ENCODE data around the gene MTG2.

Gene MTG2

DNA sequence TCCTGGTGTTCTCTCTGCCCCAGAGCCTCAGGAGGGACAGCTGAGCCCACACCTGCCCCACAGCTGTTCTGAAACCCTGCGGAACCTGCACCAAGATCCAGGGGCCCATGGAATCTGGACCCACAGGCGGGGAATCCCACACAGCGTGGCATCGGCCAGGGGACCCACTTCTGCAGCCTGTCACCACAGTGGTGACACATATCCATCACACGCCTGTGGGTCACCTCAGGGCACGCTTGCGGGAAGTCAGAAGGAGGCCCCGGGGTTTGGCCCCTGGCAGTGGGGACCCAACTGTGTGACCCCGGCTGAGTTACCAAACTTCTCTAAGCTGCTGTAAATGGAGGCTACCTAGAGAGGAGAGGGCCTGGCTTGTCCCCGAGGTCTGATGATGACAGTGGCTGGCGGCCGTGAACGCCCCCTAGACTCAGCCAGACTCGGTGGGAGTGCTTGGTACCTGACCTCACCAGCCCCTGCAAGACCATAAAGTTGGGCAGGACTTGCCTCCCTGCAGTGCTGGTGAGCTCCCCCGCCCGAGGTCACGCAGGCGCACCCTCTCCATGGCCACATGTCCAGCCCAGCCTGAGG is 39.5 kb downstream of the MTG2 start:
- no peaks in the 10 kb centered on the region for H3K9me3 ChIP-seq (ENCODE audit: control insufficient read depth, low read depth, low read length)
- no peak overlapping the region for H3K4me3 ChIP-seq (ENCODE audit: low read length)
- no peak overlapping the region for H3K27ac ChIP-seq (ENCODE audit: low read length)
- H3K4me1 ChIP-seq (ENCODE audit: control insufficient read depth, low read depth, low read length) = peaks cover 10% of the 10 kb centered on the region
- H3K9ac ChIP-seq (ENCODE audit: low read length) = no peak overlapping the region
- H3K36me3 ChIP-seq (ENCODE audit: control insufficient read depth, low read depth, low read length) = no peaks in the 10 kb centered on the region
- peaks cover 57% of the 10 kb centered on the region for H3K27me3 ChIP-seq (ENCODE audit: control insufficient read depth, insufficient read depth, low read length)

DNA sequence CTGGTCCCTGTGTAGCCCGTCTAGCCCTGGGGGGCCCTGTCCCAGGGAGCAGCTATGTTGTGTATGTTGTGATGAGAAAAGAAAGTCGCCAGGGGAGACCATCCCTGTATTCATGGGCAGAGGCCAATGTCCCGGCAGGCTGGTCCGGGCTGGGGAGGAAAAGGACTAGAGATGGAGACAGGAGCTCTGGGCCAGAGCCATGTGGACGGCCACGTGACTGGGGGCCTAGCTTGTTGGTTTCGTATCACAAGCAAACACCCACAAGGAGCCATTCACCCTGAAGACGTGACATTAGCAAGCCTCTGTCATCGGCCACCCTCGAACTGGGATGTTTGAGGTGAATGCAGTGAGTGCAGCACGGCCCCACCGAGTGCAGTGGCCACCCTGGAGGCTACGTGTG is 40.1 kb downstream of the MTG2 start:
- Histone ChIP-seq H3K27ac (ENCODE audit: low read length) (no peak overlapping the region), H3K36me3 (ENCODE audit: control insufficient read depth, low read depth, low read length) (no peaks in the 10 kb centered on the region), H3K9me3 (ENCODE audit: control insufficient read depth, low read depth, low read length) (no peaks in the 10 kb centered on the region), H3K4me1 (ENCODE audit: control insufficient read depth, low read depth, low read length) (peaks cover 10% of the 10 kb centered on the region), H3K9ac (ENCODE audit: low read length) (no peak overlapping the region), H3K4me3 (ENCODE audit: low read length) (no peak overlapping the region), H3K27me3 (ENCODE audit: control insufficient read depth, insufficient read depth, low read length) (peaks cover 51% of the 10 kb centered on the region)

- no peak overlapping the region for H3K27ac ChIP-seq (ENCODE audit: low read length)
- H3K27me3 ChIP-seq (ENCODE audit: control insufficient read depth, insufficient read depth, low read length) = peaks cover 45% of the 10 kb centered on the region
- no peak overlapping the region for H3K9ac ChIP-seq (ENCODE audit: low read length)
- H3K4me3 ChIP-seq (ENCODE audit: low read length) = no peak overlapping the region
- H3K9me3 ChIP-seq (ENCODE audit: control insufficient read depth, low read depth, low read length) = no peaks in the 10 kb centered on the region
- H3K36me3 ChIP-seq (ENCODE audit: control insufficient read depth, low read depth, low read length) = no peaks in the 10 kb centered on the region
- H3K4me1 ChIP-seq (ENCODE audit: control insufficient read depth, low read depth, low read length) = peaks cover 7% of the 10 kb centered on the region
Measured at GRCh38 chr20:62223571-62223970, 40.7 kb downstream of the MTG2 start.

DNA sequence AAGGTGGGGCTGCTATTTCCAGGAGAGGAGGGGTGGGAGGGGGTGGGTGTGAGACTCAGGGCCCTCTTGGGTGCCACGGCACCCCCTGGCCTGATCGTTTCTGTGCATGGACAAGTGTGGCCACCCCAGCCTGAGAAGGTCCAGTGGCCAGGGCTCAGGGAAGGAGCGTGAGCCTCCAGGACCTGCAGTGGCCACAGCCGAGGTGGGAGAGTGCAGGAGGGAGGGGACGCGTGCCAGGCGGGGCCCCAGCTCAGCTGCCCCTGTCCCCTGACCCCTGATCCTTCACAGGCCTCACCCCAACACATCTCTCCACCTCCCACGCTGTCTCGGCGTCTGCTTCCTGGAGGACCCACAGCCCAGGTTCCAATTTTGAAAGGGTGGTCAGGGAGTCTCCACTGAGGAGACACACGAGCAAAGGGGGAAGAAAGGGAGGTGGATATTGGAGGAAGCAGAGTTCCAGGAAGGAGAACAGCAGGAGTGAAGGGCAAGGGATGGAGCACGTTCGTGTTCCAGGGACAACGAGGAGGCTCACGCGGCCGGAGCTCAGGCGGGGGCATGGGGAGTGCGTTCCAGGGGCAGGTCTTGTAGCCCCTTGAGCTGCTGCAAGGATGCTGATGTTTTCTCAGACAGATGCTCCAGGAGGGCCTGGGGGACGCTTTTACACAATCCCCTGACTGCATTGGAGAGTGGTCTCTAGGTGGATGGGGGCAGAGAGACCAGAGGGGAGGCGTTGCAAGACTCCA is 41.5 kb downstream of the MTG2 start:
- H3K27ac ChIP-seq (ENCODE audit: low read length) = no peak overlapping the region
- no peaks in the 10 kb centered on the region for H3K9me3 ChIP-seq (ENCODE audit: control insufficient read depth, low read depth, low read length)
- peaks cover 38% of the 10 kb centered on the region for H3K27me3 ChIP-seq (ENCODE audit: control insufficient read depth, insufficient read depth, low read length)
- peaks cover 4% of the 10 kb centered on the region for H3K4me1 ChIP-seq (ENCODE audit: control insufficient read depth, low read depth, low read length)
- no peak overlapping the region for H3K4me3 ChIP-seq (ENCODE audit: low read length)
- no peak overlapping the region for H3K9ac ChIP-seq (ENCODE audit: low read length)
- no peaks in the 10 kb centered on the region for H3K36me3 ChIP-seq (ENCODE audit: control insufficient read depth, low read depth, low read length)

- H3K27ac ChIP-seq (ENCODE audit: low read length) = no peak overlapping the region
- peaks cover 33% of the 10 kb centered on the region for H3K27me3 ChIP-seq (ENCODE audit: control insufficient read depth, insufficient read depth, low read length)
- no peaks in the 10 kb centered on the region for H3K9me3 ChIP-seq (ENCODE audit: control insufficient read depth, low read depth, low read length)
- H3K4me3 ChIP-seq (ENCODE audit: low read length) = no peak overlapping the region
- peaks cover 4% of the 10 kb centered on the region for H3K4me1 ChIP-seq (ENCODE audit: control insufficient read depth, low read depth, low read length)
- H3K9ac ChIP-seq (ENCODE audit: low read length) = no peak overlapping the region
- H3K36me3 ChIP-seq (ENCODE audit: control insufficient read depth, low read depth, low read length) = no peaks in the 10 kb centered on the region
Measured at GRCh38 chr20:62225026-62225425, 42.2 kb downstream of the MTG2 start.

GRCh38 chr20:62225820-62226635 is 43.2 kb downstream of the MTG2 start:
- Histone ChIP-seq H3K9ac (ENCODE audit: low read length) (no peak overlapping the region), H3K27ac (ENCODE audit: low read length) (no peak overlapping the region), H3K27me3 (ENCODE audit: control insufficient read depth, insufficient read depth, low read length) (peaks cover 26% of the 10 kb centered on the region), H3K9me3 (ENCODE audit: control insufficient read depth, low read depth, low read length) (no peaks in the 10 kb centered on the region), H3K4me1 (ENCODE audit: control insufficient read depth, low read depth, low read length) (peaks cover 2% of the 10 kb centered on the region), H3K4me3 (ENCODE audit: low read length) (no peak overlapping the region), H3K36me3 (ENCODE audit: control insufficient read depth, low read depth, low read length) (no peaks in the 10 kb centered on the region)

- no peak overlapping the region for H3K27ac ChIP-seq (ENCODE audit: low read length)
- no peaks in the 10 kb centered on the region for H3K4me1 ChIP-seq (ENCODE audit: control insufficient read depth, low read depth, low read length)
- H3K9ac ChIP-seq (ENCODE audit: low read length) = no peak overlapping the region
- H3K27me3 ChIP-seq (ENCODE audit: control insufficient read depth, insufficient read depth, low read length) = peaks cover 17% of the 10 kb centered on the region
- H3K36me3 ChIP-seq (ENCODE audit: control insufficient read depth, low read depth, low read length) = no peaks in the 10 kb centered on the region
- H3K4me3 ChIP-seq (ENCODE audit: low read length) = no peak overlapping the region
- no peaks in the 10 kb centered on the region for H3K9me3 ChIP-seq (ENCODE audit: control insufficient read depth, low read depth, low read length)
Measured at GRCh38 chr20:62226707-62227590, 44.1 kb downstream of the MTG2 start.

DNA sequence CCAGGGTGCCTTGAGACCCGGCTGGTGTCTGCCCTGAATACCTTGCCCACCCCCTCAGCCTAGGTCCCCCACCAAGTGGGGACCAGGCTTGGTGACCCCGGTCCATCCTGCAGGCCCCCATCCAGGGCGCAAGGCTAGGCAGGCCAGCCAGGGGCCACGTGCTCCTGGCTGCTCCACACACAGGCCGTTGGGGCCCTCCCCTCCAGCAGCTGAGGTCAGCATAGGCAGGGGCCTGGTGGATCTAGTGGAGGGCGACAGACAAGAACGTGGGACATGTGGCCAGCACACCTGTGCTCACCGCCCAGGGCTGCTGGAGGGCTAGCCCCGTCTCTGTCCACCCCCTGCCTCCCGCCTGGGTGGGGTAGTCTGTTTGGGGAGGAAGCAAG is 44.8 kb downstream of the MTG2 start:
- H3K9me3 ChIP-seq (ENCODE audit: control insufficient read depth, low read depth, low read length) = no peaks in the 10 kb centered on the region
- H3K4me3 ChIP-seq (ENCODE audit: low read length) = no peak overlapping the region
- H3K36me3 ChIP-seq (ENCODE audit: control insufficient read depth, low read depth, low read length) = no peaks in the 10 kb centered on the region
- H3K27me3 ChIP-seq (ENCODE audit: control insufficient read depth, insufficient read depth, low read length) = peaks cover 10% of the 10 kb centered on the region
- H3K27ac ChIP-seq (ENCODE audit: low read length) = no peak overlapping the region
- no peaks in the 10 kb centered on the region for H3K4me1 ChIP-seq (ENCODE audit: control insufficient read depth, low read depth, low read length)
- no peak overlapping the region for H3K9ac ChIP-seq (ENCODE audit: low read length)

DNA sequence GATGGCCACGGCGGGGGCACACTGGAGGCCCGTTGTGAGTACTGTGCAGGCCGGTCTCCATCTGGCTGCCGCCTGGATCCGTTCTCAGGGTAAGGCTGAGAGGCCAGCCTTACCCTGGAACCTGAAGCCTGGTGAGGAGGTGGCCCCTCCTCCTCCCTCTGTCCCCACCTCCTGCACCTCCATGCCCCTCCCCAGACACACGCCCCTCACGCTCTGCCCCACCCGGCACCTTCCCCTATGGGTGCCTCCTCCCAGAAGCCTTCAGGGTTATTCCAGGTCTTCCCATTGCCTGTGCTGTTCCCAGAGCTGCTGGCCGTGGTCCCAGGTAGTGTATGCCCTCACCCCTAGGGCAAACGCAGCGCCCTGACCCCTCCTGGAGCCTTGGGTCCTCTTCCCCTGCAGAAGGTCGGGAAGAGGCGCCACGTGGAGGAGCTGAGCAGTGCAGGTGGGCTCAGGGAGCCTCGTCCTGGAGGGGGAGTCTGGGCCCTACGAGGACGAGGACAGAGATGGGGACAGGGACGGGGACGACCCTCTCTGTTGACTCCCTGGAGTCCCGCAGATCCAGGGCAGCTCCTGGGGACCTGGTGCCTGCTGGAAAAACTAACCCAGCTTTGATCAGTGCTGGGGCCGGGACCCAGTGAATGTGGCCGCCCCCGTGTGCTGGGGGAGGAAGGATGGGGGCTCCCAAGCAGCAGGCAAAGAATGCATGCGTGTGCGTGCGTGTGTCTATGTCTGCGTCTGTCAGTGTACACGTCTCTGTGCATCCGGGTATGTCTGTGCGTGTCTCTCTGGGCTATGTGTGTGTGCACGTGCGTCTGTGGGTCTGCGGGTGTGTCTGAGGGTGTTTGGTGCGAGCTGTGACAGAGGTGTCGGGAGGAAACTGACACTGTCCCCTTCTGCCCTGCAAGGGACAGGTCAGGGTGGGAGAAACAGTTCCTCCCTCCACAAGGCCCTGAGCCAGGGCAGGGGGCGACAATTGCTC is 45.4 kb downstream of the MTG2 start:
- Histone ChIP-seq H3K4me3 (ENCODE audit: low read length) (no peak overlapping the region), H3K36me3 (ENCODE audit: control insufficient read depth, low read depth, low read length) (no peaks in the 10 kb centered on the region), H3K27ac (ENCODE audit: low read length) (no peak overlapping the region), H3K9ac (ENCODE audit: low read length) (no peak overlapping the region), H3K27me3 (ENCODE audit: control insufficient read depth, insufficient read depth, low read length) (peaks cover 6% of the 10 kb centered on the region), H3K9me3 (ENCODE audit: control insufficient read depth, low read depth, low read length) (no peaks in the 10 kb centered on the region), H3K4me1 (ENCODE audit: control insufficient read depth, low read depth, low read length) (no peaks in the 10 kb centered on the region)

- no peak overlapping the region for H3K27ac ChIP-seq (ENCODE audit: low read length)
- no peaks in the 10 kb centered on the region for H3K9me3 ChIP-seq (ENCODE audit: control insufficient read depth, low read depth, low read length)
- H3K4me1 ChIP-seq (ENCODE audit: control insufficient read depth, low read depth, low read length) = no peaks in the 10 kb centered on the region
- no peak overlapping the region for H3K9ac ChIP-seq (ENCODE audit: low read length)
- H3K27me3 ChIP-seq (ENCODE audit: control insufficient read depth, insufficient read depth, low read length) = no peaks in the 10 kb centered on the region
- H3K36me3 ChIP-seq (ENCODE audit: control insufficient read depth, low read depth, low read length) = no peaks in the 10 kb centered on the region
- H3K4me3 ChIP-seq (ENCODE audit: low read length) = no peak overlapping the region
Measured at GRCh38 chr20:62228982-62229545, 46.2 kb downstream of the MTG2 start.
